GM19324 (cell line): ENCODE data around the gene OR56A1.
"Not testable (repeated sequence)": the region's sequence is repeated elsewhere in the genome, so short reads cannot be mapped to it uniquely, and the experiment has no call there.

Experiments
- ATAC-seq: cut with Tn5 transposase; IDR thresholded peaks from one replicate; pipeline ENCODE4 v1.9.1; 2021; ENCODE audit warnings: mild to moderate bottlenecking, moderate library complexity; ENCODE audit not compliant: unreplicated experiment, low FRiP score

The OR56A1 gene, protein sequence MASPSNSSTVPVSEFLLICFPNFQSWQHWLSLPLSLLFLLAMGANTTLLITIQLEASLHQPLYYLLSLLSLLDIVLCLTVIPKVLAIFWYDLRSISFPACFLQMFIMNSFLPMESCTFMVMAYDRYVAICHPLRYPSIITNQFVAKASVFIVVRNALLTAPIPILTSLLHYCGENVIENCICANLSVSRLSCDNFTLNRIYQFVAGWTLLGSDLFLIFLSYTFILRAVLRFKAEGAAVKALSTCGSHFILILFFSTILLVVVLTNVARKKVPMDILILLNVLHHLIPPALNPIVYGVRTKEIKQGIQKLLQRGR

GRCh38 chr11:6030708-6031405 is at the start of gene OR56A1:
OR56A1 (minus strand) TSS chr11:6030758; CDS start chr11:6027692, 3,066 bp downstream.
- ATAC-seq, result no peak

- no peak for ATAC-seq
Measured at GRCh38 chr11:6079463-6079862, 48.9 kb upstream of the OR56A1 start.

DNA sequence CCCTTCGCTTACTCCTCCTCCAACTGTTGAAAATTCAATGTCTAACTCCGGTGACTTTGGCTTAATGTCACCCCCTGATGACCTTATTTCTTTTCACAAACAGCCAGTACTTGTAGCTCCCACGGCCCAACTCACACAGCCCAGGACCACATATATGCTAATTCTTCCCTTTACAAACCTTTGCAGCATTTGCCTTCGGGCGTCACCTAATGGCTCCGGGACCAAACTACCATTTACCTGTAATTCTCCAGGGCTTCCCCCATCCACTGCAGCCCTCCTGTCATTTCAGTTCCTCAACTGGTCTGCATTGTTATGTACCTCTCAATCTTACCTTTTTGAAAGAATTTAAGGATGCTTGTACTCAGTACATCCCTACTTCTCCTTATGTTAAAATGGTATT is 47.2 kb upstream of the OR56A1 start:
- ATAC-seq, result no peak

- not testable (repeated sequence) for ATAC-seq
Measured at GRCh38 chr11:6076443-6076842, 45.9 kb upstream of the OR56A1 start.

GRCh38 chr11:6067502-6067901 is 36.9 kb upstream of the OR56A1 start:
- ATAC-seq, result no peak

- no peak for ATAC-seq
Measured at GRCh38 chr11:6062691-6063358, 32.3 kb upstream of the OR56A1 start.

GRCh38 chr11:6061475-6061874 is 30.9 kb upstream of the OR56A1 start:
- ATAC-seq, result no peak

DNA sequence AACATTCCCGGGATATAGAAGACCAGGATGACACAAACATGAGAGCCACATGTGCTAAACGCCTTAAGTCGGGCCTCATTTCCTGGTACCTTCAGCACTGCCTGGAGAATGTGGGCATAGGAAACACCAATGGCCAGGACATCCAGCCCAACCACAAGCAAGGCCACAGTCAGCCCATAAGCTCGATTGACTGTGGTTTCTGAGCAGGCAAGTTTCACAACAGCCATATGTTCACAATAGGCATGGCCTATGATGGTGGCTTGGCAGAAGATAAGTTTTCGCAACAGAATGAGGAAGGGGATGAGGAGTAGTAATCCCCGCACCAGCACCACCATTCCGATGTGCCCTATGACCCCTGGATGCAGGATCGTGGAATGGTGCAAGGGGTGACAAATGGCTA is 26.9 kb upstream of the OR56A1 start:
- ATAC-seq, result no peak

DNA sequence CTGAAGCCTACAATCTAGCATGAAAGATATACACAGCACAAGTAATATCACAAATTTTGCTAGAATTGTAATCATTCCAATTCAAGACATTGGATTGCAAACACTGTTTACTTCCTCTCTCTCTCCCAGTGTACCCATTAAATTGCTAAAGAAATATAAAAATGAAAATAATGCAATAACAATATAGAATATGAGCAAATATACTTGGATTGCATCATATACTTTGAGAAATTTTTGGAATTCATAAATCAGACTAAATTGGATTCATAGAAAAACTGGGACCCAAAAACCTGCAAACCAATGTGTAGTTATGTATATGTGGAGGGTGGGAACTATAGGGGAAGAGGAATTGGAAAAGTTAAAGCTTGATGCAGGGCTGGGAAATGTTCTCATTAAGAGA is 25.0 kb upstream of the OR56A1 start:
- ATAC-seq, result no peak

GRCh38 chr11:6052374-6052773 is 21.8 kb upstream of the OR56A1 start:
- no peak for ATAC-seq

DNA sequence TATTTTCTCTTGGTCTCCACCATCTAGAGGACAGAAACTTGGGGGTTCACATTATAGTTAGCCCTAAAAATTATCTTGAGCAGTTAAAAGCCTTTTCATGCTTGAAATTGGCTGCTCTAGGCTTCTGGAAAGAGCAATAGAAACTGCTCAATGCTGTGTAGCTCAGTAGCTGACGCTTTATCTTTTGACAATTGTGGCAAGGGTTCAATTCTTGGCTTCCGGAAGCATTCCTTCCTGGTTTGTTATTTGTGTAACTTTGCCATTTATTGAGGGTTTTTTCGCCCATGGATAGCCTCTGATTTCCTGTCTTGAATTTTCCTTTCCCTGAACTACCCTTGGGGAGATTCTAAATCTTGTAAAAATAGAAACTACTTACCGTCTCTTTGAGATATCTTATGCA is 10.3 kb upstream of the OR56A1 start:
- ATAC-seq, result no peak

DNA sequence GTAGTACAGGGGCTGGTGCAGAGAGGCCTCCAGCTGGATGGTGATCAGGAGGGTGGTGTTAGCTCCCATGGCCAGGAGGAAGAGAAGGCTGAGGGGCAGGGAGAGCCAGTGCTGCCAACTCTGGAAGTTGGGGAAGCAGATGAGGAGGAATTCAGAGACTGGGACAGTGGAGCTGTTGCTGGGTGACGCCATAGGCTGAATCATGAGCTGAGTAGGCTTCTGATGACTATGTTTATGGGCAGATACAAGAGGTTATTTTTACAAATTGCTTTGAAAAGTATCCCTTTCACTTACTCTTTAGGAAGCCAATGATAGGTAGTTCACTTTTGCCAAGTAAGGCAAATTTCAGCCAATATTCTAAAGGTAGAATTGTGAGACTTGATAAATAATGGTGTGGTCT is 3.1 kb downstream of the OR56A1 start:
- no peak for ATAC-seq

- no peak for ATAC-seq
Measured at GRCh38 chr11:6025056-6025455, 5.5 kb downstream of the OR56A1 start.

GRCh38 chr11:6022956-6023355 is 7.6 kb downstream of the OR56A1 start:
- peak; percentile 47 for ATAC-seq

- no peak for ATAC-seq
Measured at GRCh38 chr11:6013042-6013441, 17.5 kb downstream of the OR56A1 start.

GRCh38 chr11:6012035-6012668 is 18.4 kb downstream of the OR56A1 start:
- no peak for ATAC-seq

GRCh38 chr11:6006846-6007245 is 23.7 kb downstream of the OR56A1 start, which contains the start of gene OR56A4:
OR56A4 (minus strand) TSS chr11:6006946; CDS start chr11:6002992, 3,954 bp downstream.
- no peak for ATAC-seq

- ATAC-seq, result no peak
Measured at GRCh38 chr11:6006395-6006794, 24.2 kb downstream of the OR56A1 start.

DNA sequence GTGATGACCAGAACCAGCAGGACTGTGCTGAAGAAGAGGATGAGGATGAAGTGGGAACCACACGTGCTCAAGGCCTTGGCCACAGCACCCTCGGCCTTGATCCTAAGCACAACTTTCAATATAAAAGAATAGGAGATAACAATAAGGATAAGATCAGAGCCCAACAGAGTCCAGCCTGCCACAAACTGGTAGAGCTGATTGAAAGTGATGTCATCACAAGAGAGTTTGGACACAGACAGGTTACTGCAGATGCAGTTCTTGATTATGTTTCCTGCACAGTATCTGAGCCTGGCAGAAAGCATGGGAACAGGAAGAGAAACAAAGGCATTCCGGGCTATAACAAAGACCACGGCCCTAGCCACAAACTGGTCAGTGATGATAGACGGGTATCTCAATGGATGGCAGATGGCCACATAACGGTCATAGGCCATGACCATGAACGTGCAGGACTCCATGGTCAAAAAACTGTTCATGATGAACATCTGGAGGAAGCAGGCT is 28.3 kb downstream of the OR56A1 start:
- no peak for ATAC-seq

GRCh38 chr11:5994791-5995190 is 35.8 kb downstream of the OR56A1 start:
- ATAC-seq, result no peak
